Amniotic stem cell (primary cell): ENCODE measurements around the gene MAPRE3.

Experiments
- DNase-seq: peaks from one replicate; lab custom pipeline; 2025; lab: John Stamatoyannopoulos, UW

The MAPRE3 gene

GRCh38 chr2:26950246-26950645 is 20.2 kb upstream of the MAPRE3 start:
- DNase-seq = no peak

DNA sequence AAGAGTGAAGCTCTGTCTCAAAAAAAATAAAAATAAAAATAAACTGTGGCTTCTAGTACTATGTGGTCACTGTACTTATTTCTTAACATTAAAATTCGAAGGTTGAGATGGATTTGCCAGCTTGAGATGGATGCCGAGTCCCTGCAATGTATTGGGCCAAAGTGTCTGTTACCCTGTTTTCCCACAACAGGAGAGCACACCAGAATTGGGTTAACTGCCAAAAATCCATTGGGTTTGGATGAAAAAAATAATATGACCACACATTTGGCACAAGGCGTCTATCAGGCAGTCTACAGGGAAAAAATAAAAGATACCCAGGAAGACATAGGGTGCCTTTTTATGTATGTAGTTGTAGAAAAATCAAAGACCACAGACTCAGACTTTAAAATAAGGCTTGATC is 19.2 kb upstream of the MAPRE3 start:
- no peak for DNase-seq

DNA sequence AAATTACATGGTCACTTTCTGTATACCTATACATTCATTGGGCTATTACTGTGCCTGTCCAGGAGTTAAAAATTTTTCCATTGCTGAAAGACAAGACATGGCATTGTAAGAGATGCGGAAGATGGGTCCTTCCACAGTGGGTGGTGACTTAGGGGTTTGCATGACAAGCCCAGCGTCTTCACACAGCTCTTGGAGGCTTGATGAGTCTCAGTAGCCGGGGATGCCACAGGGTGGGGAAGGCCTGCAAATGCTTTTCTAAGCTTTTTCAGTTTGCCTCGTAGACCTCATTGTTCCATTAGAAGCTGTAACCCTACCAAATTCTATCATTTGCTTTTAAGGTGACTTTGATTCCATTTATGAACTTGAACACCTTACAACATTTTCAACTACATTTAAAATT is 18.1 kb upstream of the MAPRE3 start:
- DNase-seq = no peak

- no peak for DNase-seq
Observed at GRCh38 chr2:26954135-26954534, 16.3 kb upstream of the MAPRE3 start.

GRCh38 chr2:26957041-26957440 is 13.4 kb upstream of the MAPRE3 start:
- no peak for DNase-seq

- DNase-seq = no peak
Observed at GRCh38 chr2:26957534-26957933, 12.9 kb upstream of the MAPRE3 start.

DNA sequence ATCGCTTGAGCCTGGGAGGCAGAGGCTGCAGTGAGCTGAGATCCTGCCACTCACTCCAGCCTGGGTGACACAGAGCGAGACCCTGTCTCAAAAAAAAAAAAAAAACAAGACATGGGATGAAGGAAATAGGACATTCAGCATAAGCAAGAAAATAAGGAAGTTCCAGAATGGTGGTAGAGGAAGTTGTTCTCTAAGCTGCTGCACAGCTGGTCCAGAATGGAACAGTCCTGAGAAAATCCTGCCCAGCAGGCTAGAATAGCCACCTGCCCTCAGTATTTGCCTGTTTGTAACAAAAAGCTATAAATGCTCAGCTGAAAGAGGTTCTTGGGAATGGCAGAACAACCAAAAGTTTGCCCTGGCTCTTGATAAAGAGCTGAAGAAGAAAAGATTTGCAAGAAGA is 11.1 kb upstream of the MAPRE3 start:
- DNase-seq = no peak

GRCh38 chr2:26964446-26965130 is 5.8 kb upstream of the MAPRE3 start:
- DNase-seq = no peak

GRCh38 chr2:26968001-26968400 is 2.4 kb upstream of the MAPRE3 start:
- DNase-seq = no peak

- DNase-seq = no peak
Observed at GRCh38 chr2:26969077-26969844, 1.2 kb upstream of the MAPRE3 start.

DNA sequence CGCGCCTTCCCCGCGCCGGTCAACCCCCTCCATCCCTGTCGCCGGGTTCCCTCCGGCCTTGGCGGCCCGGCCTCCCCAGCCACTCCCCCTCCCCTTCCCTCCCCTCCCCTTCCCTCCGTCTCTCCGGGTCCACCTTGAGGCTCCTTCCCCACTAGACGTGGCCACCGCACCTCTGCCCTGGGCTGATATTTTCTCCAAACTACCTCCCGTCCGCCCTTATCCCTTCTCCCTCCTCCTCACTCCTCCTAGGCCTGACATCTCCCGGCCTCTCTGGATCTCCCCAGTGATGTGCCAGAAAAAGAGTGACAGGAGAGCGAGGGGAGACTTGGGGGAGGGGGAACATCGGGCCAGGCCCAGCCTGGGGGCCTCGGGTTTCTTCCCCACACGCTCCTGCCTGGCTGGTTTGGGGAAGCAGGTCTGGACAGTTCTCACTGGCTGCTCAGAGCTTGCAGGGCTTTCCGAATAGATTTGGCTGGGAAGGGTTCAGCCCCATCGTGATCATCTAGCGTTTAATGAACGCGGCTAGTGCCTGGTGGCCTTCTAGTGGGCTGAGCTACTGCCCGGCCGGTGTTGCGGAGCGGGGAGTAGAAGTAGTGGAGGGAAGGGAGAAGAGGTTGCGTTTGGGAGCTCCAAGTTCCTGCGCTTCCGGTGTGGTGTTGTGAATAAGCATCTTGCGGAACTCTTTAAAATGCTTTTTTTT is 641 bp downstream of the MAPRE3 start:
- no peak for DNase-seq

DNA sequence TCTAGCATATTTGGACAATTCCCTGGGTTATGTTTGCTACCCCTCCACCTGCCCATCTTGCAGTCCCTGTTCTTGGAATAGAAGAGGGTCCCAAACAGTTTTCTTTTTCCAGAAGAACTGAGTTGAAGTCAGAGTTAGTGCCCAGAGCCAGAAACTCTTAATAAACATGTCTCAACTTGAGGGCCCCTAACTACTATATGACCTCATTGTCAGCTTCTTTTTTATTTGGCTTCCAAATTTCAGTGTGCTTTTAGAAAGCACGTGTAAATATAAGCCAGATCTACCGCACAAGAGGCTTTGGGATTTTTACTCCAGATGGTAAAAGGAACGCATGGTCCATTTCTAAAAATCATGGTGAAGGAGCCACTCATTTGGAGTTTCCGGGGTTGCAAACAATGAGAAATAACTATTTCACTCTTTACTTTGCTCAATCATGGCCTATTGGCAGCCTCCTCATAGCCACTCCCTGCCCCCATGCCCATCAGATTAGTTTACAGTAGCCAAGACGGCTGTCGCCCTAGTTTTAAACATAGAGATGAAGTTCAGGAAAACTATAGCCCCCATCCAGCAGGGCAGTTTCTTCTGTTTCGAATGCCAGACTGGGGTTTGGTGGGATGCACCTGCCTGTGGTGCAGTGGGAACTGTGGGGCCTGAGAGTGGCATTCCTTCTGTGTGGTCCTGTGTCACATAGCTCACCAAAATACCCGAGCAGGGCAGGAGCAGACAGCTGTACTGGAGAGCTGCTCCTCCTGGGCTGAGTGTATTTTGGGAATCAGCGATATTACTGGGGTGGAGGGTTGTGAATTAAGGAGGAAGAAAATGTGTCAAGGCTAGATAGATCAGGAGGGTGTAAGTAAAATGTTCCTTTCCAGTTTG is 1.7 kb downstream of the MAPRE3 start:
- no peak for DNase-seq

- DNase-seq = no peak
Observed at GRCh38 chr2:26974352-26974751, 3.9 kb downstream of the MAPRE3 start.

DNA sequence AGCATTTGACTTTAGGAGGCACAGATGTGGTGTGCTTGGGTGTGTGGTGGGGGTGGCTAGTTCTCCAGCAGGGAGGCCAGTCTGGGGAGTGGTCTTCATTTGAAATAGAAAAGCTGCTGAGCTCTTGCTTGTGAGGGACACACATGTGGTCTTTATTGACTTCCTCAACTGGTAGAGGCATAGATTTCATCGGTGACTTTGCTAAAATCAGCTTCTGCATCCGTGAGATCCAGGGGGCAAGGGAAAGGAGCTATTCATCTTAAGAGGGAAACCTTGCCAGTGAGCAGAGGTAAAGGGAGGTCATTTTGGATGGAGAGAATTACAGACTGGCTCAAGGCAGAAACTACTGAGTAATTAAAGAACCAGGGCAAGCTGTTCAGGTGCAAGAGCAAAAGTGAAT is 4.7 kb downstream of the MAPRE3 start:
- DNase-seq = no peak

- DNase-seq = no peak
Observed at GRCh38 chr2:26975656-26976055, 5.2 kb downstream of the MAPRE3 start.

DNA sequence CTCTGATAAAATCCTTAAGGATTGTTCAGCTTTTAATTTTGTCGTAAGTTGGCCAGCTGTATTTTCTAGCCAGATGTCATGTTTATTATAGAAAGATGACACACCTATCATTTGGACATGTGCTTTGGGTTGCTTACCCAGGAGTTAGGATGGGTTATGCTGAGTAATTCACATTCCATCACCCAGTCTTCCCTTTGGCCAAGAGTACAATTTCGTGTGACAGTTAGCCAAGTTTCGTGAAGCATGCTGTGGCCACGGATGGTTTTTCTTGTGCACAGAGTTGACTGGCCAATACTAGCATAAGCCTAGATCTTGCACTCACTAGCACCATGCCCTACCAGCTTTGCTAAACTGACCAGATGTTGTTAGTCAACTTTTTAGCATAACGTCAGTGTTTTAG is 5.8 kb downstream of the MAPRE3 start:
- no peak for DNase-seq

DNA sequence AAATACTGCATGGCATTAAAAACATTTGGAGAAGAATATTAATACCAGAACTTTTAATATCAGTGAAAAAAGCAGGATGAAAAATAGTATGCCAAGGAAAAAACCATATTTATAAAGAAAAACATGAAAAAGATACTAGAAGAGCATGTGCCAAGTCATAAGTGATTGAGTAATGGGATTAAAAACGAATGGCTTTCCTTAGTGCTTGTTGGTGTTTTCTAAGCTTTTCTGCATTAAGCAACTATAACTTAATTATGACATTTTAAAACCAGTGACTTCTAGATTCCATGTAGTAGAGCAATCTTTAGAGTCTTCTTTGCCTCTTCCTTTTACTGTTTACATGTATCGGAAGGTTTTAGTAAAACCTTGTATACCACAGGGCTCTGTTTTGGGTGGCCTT is 6.6 kb downstream of the MAPRE3 start:
- DNase-seq = no peak

- DNase-seq = no peak
Observed at GRCh38 chr2:26978061-26978596, 7.7 kb downstream of the MAPRE3 start.

DNA sequence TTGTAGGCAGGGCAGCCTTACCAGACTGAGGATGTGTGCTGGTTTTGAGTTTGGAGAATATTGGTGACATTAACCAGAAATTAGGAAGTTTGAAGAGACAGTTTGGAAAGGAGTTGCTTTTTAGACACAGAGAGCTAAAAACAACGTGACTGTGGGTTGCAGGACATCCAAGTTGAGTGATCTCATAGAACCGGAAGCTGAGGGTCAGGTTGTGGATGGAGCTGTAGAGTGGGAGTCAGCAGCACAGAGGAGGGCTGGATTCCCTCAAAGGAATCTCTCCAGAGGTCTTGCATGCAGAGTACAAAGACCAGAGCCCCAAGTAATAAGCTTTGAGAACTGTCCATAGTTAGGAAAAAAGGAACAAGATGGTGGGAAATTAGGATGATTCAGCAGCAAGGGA is 9.3 kb downstream of the MAPRE3 start:
- no peak for DNase-seq

DNA sequence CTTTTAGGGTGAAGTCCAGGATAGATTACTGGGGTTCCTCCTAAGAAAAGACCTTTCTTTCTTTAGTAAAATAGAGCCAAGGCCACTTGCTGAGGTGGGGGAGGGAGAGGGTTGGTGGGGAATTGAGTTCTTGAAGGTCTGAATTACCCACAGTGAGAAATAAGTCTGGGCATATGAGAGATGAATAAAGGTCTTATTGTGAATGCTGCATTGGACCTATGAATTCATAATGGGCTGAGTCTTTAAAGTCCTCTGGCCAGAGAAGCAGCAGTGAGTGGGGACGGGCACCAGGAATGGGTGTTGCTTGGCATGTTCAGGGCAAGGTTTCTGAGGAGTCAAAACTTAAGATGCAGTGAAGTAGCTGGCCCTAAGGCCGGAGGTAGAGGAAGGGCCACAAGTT is 10.5 kb downstream of the MAPRE3 start:
- DNase-seq = no peak

DNA sequence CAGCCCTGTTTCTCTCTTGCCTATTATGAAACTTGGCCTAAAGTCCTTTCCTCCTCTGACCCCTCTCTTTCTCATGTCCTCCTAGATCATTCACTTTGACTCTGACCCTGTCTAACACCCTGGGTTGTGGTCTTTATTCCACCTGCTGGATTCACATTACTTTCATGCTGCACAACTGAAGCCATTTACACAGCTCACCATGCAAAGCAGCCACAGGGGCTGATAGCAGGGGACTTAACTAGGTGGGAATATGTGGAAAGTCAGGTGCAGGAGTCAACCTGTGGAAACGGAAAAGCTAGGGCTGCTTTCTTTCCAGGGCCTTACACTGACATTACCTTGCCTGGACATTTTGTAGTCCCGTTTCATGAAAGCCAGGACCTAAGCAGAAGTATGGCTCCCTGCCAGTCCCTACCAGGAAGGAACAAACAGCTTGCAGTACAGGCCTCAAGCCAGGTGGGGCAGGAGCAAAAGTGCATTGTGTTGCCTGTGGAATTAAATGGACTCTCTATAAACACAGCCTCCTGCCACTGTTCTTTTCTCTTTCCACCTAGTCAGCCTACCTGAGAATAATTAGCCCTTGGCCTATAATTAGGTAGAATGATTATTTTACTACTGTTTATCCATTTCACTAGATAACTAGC is 11.8 kb downstream of the MAPRE3 start:
- DNase-seq = no peak
